Ovary (tissue), 3 donors: ENCODE measurements around the gene FBXO15.

Experiments
- CTCF ChIP-seq, 3 donors: fragments of 450-650 bp in 2 of 3; fragments of 200-600 bp in 1 of 3; IDR thresholded peaks; one replicate each; pipeline versions ENCODE4 v1.5.1 to v1.8.0; 2016 to 2022; ENCODE audit warnings: antibody characterized with exemption in 3 of 3, mild to moderate bottlenecking in 1 of 3
- EP300 ChIP-seq: sonication (generic); formaldehyde crosslinking; IDR thresholded peaks from one replicate; pipeline ENCODE4 v1.6.1; 2017; ENCODE audit warnings: antibody characterized with exemption
- POLR2A ChIP-seq: fragments of 450-650 bp; IDR thresholded peaks from one replicate; pipeline ENCODE4 v1.6.1; 2017; ENCODE audit warnings: antibody characterized with exemption, mild to moderate bottlenecking, moderate library complexity
- donor health status: DM: no; HTN: no; CAD: no.

- no peak for TF ChIP-seq CTCF (IDR thresholded peaks at IDR 0.05)
- TF ChIP-seq POLR2A, result no peak
- no peak for TF ChIP-seq EP300
Observed at GRCh38 chr18:74131124-74131523, 16.5 kb downstream of the FBXO15 start.
